RWPE1 (cell line): ENCODE data around the gene KRT74.

ENCODE experiments used
- CTCF ChIA-PET: fragments of 350-600 bp; sonication (Branson Sonifier 250); formaldehyde crosslinking; extraction: SDS; loops from one replicate; lab custom pipeline; 2021; lab: Yijun Ruan, JAX
- POLR2A ChIA-PET: fragments of 400-600 bp; formaldehyde crosslinking; extraction: SDS; loops from one replicate; lab custom pipeline; 2020; ENCODE audit warnings: antibody characterized with exemption; ENCODE audit not compliant: low non-redundant PET; lab: Yijun Ruan, JAX
- DNase-seq: peaks from one replicate; pipeline ENCODE4 v3.0.0; 2012; ENCODE audit warnings: low spot score
- H3K27ac ChIP-seq: fragments of 450-650 bp; 2 replicates; pipeline ENCODE4 v1.5.1; 2017
- CTCF ChIP-seq: fragments of 450-650 bp; conservative IDR thresholded peaks from 2 replicates; pipeline ENCODE4 v1.5.1; 2017; ENCODE audit warnings: low read depth, mild to moderate bottlenecking

The KRT74 gene

DNA sequence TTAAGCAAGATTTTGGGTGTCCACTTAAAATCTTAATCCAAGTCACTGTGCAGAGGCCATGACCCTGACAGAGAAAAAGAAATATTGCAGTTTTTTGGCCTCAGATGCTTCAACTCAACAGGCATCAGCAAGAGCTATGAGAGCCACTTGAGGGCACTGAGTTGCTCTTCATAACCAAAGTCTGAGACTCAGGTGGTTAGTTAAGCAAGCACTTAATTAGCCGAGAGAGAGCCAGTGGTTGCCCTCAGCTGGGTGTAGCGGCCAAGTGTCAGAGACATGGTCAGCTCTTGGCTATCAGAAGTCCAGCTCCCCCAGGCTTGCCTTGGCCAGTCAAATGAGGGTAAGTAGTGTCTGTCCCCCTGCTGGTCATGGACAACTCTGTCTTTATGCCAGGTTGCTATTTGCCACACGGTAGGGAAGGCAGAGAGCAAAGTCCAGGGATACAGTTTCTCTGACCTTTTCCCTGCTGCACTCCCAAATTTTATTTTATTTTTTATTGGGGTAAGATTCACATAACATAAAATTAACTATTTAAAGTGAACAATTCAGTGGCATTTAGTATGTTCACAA, 11.7 kb downstream of the KRT74 start:
- ChIA-PET POLR2A (no interaction called here), CTCF (interaction anchor here (0.6 to 1.5 kb wide), 4 partner anchors 23 to 318 kb away, joined by 3 read pairs; no protein-coding TSS in a partner anchor)
- no peak for TF ChIP-seq CTCF
- H3K27ac ChIP-seq: no peak overlapping the region
- no peak for DNase-seq

DNA sequence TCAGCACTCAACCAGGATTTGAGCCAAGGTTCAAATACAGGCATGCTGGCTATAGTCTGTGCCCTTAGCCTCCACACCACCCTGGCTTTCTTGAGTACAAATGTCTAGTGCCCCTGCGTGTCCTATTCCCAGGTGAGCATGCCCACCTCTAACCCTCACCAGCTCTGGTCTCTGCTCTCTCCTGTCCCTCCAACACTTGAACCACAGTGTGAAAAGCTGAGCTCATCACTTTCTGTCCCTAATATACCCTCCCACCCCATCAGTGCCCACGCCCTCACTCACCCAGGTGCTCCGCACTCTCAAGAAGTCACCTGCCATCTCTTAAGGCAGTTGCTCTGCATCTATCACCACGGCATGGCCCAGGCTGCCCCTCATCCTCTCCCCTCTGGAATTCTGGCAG, 13.7 kb downstream of the KRT74 start:
- ChIA-PET CTCF (interaction anchor here (0.6 to 1.2 kb wide), 2 partner anchors 28 to 35 kb away, joined by 3 to 4 read pairs; no protein-coding TSS in a partner anchor), POLR2A (no interaction called here)
- H3K27ac ChIP-seq: no peak overlapping the region
- DNase-seq: no peak
- TF ChIP-seq CTCF: no peak

GRCh38 chr12:52558781-52559445, 14.7 kb downstream of the KRT74 start:
- no peak for TF ChIP-seq CTCF
- ChIA-PET CTCF (no interaction called here), POLR2A (no interaction called here)
- DNase-seq: no peak
- H3K27ac ChIP-seq: no peak overlapping the region

DNA sequence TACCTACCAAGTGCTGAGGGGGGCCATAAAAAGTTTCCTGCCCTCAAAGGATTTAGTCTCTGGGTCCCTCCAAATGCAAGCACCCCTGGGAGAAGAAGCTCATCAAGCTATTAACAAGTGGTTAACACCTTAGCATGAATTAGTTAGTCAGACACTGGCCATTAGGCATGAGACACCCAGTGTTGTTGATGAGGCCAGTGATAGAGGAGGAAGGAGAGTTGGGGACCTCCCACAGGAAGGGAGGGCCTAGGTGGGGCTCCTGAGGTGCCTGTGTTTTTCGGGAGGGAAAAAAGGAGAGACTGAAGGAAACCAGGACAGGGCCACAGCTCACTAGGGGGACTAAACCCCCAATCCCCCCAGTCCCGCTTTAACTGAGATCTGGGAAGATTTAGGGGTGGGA, 16.2 kb downstream of the KRT74 start:
- CTCF ChIA-PET: interaction anchor here (0.6 kb wide), 1 partner anchor 146 kb away, joined by 4 read pairs; the partner anchor contains the start of gene KRT77
- no peak for TF ChIP-seq CTCF
- POLR2A ChIA-PET: no interaction called here
- no peak overlapping the region for H3K27ac ChIP-seq
- DNase-seq: no peak

GRCh38 chr12:52555577-52555976, 18.1 kb downstream of the KRT74 start:
- CTCF ChIA-PET: interaction anchor here (0.7 kb wide), 1 partner anchor 160 kb away, joined by 3 read pairs; no protein-coding TSS in a partner anchor
- DNase-seq: no peak
- TF ChIP-seq CTCF: no peak
- no peak overlapping the region for H3K27ac ChIP-seq
- POLR2A ChIA-PET: no interaction called here

DNA sequence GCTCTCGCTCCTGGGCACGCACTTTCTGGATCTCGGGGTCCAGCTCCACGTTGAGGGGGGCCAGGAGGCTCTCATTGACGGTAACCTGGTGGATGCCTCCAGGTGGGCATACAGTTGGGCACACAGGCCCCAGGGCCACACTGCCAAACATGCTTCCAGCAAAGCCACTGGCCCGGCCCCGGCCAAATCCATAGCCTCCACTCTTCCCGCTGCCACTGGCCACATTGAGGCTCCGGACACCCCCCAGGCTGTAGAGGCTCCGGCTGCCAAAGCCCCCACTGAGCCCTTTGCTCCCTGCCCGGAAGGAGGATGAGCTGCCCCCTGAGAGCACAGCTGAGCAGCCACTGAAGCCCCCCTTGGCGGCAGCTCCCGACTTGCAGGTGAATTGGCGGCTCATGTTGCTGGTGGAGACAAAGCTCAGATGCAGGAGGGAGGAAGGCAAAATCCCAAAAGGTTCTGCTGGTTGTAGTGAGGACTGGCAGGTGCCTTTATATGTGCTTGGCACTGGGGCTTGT, 20.9 kb downstream of the KRT74 start, which contains the start of gene KRT71:
KRT71 (minus strand) TSS at position 465 of the 515 bp plus-strand sequence; CDS start at position 397, 68 bp downstream.
- POLR2A ChIA-PET: no interaction called here
- H3K27ac ChIP-seq: no peak within 1 kb of the TSS
- no peak for TF ChIP-seq CTCF
- DNase-seq: no peak
- CTCF ChIA-PET: interaction anchor here (0.7 kb wide), 1 partner anchor 166 kb away, joined by 3 read pairs; no protein-coding TSS in a partner anchor
